ENCODE measurements around the gene CCNL2.
A peak's percentile ranks its signal among the peaks of the same experiment; 100 is the strongest.
"Not testable (repeated sequence)": the region's sequence is repeated elsewhere in the genome, so short reads cannot be mapped to it uniquely, and the experiment has no call there.

CCNL2 gene

GRCh38 chr1:1419363-1419812 is 20.3 kb upstream of the CCNL2 start:
- peak in 1 of 2 experiments; percentile 68 for DNase-seq

- DNase-seq = no peak
Observed at GRCh38 chr1:1418464-1419362, 19.6 kb upstream of the CCNL2 start.

- not testable (repeated sequence) for DNase-seq
Observed at GRCh38 chr1:1417825-1418463, 18.8 kb upstream of the CCNL2 start.

- DNase-seq = peak; percentile 60 to 86
Observed at GRCh38 chr1:1417396-1417795, 18.3 kb upstream of the CCNL2 start.

- DNase-seq = no peak
Observed at GRCh38 chr1:1415751-1416150, 16.6 kb upstream of the CCNL2 start.

- DNase-seq = not testable (repeated sequence)
Observed at GRCh38 chr1:1412311-1412902, 13.3 kb upstream of the CCNL2 start.

GRCh38 chr1:1411626-1412025 is 12.5 kb upstream of the CCNL2 start:
- DNase-seq = no peak

GRCh38 chr1:1410238-1410637 is 11.1 kb upstream of the CCNL2 start:
- DNase-seq = not testable (repeated sequence)

GRCh38 chr1:1407636-1408318 is 8.6 kb upstream of the CCNL2 start:
- no peak for DNase-seq

GRCh38 chr1:1406821-1407635 is 7.9 kb upstream of the CCNL2 start, which contains the start of gene MRPL20:
MRPL20 (minus strand) TSS chr1:1407293; CDS start chr1:1407217, 76 bp downstream.
- peak; percentile 86 to 96 for DNase-seq

GRCh38 chr1:1406101-1406820 is 7.1 kb upstream of the CCNL2 start:
- DNase-seq = no peak

- no peak for DNase-seq
Observed at GRCh38 chr1:1403653-1404052, 4.5 kb upstream of the CCNL2 start.

- DNase-seq = not testable (repeated sequence)
Observed at GRCh38 chr1:1402901-1403392, 3.8 kb upstream of the CCNL2 start.

- DNase-seq = peak in 1 of 2 experiments; percentile 75
Observed at GRCh38 chr1:1402072-1402900, 3.2 kb upstream of the CCNL2 start.

- no peak for DNase-seq
Observed at GRCh38 chr1:1401457-1402010, 2.4 kb upstream of the CCNL2 start.

- DNase-seq = no peak
Observed at GRCh38 chr1:1400576-1401456, 1.7 kb upstream of the CCNL2 start.

- no peak for DNase-seq
Observed at GRCh38 chr1:1399872-1400575, 889 bp upstream of the CCNL2 start.

- no peak for DNase-seq
Observed at GRCh38 chr1:1398677-1399186, 403 bp downstream of the CCNL2 start.

Measured in NCI-H526 (cell line).